SIG-M5 treated with dmso at 0.1 percent for 504 hours (cell line): Measurements from ENCODE around the gene NBEA.
"Not testable (repeated sequence)": the region's sequence is repeated elsewhere in the genome, so short reads cannot be mapped to it uniquely, and the experiment has no call there.

ENCODE experiments used
- DNase-seq: peaks from one replicate; lab custom pipeline; 2025; ENCODE audit not compliant: unreplicated experiment; lab: John Stamatoyannopoulos, UW

NBEA gene

GRCh38 chr13:35367586-35367985 is 425.5 kb downstream of the NBEA start:
- no peak for DNase-seq

DNA sequence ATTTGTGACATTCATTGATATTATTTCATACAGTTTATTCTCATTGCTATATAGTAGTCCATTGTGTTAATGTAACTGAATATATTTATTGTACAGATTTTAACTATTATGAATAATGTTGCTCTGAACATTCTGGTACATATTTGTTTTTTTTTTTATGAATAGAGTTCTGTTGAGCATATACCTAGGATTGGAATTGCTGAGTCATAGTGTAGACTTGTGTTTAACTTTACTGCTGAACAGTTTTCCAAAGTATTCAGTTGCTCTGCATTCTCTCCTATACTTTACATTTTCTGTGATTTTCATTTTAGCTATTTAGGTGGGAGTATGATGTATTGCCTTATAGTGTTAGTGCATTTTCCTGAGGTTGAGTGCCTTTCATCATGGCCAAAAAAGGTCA is 436.9 kb downstream of the NBEA start:
- DNase-seq: no peak

DNA sequence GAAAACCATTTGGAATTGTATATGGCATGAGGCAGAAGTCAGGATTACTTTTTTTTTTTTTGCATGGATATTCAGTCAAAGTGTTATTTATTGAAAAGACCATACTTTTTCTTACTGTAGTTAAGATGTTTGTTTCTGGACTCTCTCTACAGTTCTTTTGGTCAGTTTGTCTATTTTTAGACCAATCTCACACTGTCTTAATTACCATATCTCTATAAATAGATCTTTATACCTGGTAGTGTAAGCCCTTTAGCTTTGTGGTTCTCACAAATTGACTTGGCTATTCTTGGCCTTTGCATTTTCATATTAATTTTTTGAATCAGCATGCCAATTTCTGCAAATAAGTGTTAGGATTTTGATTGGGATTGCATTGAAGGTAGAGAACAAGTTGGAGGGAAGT is 437.6 kb downstream of the NBEA start:
- no peak for DNase-seq

DNA sequence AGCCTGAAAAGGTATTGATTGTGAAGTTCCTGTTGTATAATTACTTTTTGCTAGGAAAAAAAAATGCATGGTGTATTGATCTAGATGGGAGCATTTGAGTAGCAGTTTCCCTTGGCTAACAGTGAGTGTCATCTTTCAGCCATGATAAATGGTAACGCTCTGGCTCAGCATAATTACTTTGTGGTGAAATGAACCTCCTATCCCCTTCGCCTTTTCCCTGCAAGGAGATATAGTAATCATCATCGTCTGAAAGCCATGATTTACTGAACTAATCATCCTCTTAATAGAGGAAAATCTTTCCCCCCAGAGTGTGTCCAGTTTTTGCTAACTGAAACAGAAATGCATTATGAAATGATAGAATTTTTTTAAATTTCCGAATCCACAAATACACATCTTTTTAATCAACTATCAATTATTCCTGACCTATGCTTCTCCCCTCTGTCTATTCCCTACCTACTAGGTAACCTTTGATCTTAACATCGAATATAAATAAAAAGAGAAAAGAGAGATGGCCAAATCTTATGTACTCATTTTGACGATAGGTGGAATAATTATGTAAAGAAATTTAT is 445.7 kb downstream of the NBEA start:
- no peak for DNase-seq

DNA sequence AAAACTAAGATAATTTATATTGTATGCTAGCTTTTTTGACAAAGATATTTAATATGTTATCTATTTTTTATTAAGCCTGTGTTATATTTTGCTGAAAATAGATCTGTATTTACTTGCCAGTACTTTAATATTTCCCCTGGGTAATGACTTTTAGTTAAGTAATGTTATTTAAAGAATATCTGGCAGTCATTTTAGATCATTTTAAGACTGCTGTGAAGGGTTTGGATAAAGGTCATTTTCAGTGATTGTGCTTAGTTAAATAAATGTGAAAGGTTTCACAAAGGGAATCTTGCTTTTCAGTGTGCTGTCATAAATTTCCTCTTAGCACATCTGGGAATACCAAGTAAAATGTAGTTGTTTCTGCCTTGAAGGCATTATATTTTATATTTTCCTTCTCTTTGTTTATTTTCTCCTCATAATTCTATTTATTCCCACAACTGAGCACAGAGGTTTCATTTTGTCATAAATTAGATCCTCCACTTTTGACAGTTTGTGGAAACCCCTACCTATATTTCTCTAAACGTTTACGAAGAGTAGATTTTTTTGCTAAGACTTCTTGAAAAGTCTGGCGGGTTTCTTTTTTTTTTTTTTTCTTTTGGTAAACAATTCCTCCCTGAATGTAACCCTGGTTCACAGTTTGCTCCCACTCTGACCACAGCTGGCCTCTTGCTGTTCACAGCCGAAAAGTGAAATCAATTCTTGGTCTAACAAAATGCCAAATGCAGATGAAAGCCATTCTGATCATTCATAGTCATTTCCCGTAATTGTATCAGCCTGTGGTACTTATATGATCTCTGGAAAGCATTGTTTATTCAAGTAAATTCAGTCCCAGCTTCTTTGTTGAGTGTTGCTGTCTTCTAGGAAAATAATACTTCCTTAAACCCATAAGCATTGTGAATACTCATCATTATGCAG is 446.6 kb downstream of the NBEA start:
- DNase-seq: no peak

DNA sequence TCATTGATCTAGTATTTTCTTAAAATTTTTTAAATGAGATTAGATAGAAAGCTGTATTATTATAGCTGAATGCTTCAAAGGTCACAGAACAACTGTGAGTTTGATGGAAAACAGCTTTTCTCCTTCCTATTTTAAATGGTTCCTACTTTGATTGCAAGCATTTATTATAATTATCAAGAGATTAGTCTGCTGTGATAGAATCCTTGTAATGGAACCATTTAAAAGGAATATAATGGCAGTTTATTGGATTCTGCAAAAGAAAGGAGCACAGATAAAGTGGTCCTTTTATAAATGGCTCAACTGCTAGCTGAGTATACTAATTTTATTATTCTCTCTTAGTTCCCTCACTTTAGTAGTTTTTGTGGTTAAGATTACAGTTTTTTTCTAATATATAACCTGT is 447.5 kb downstream of the NBEA start:
- DNase-seq: no peak

- DNase-seq: no peak
Observed at GRCh38 chr13:35392768-35393167, 450.7 kb downstream of the NBEA start.

- DNase-seq: no peak
Observed at GRCh38 chr13:35393886-35394285, 451.8 kb downstream of the NBEA start.

GRCh38 chr13:35408285-35408684 is 466.2 kb downstream of the NBEA start:
- DNase-seq: not testable (repeated sequence)

- no peak for DNase-seq
Observed at GRCh38 chr13:35411059-35411744, 469.1 kb downstream of the NBEA start.

GRCh38 chr13:35448465-35448864 is 506.4 kb downstream of the NBEA start:
- DNase-seq: no peak

DNA sequence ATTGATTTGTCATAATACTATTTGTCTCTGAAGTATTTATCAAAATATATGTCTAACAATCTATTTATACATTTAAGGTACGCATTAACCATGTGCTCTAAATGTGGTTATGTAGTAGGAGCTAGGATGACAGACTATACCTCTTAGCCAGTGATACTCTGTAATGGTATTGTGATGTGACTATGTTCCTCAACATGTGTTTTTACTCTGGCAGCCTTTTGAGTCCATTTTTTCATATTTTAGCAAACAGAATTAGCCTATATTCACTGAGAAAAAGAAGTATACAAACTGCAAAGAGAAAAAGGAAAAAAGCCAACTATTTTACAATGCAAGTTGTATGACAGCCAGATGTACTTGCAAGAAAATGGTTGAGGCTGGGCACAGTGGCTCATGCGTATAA is 507.8 kb downstream of the NBEA start:
- DNase-seq: no peak

- no peak for DNase-seq
Observed at GRCh38 chr13:35455022-35455421, 513.0 kb downstream of the NBEA start.

DNA sequence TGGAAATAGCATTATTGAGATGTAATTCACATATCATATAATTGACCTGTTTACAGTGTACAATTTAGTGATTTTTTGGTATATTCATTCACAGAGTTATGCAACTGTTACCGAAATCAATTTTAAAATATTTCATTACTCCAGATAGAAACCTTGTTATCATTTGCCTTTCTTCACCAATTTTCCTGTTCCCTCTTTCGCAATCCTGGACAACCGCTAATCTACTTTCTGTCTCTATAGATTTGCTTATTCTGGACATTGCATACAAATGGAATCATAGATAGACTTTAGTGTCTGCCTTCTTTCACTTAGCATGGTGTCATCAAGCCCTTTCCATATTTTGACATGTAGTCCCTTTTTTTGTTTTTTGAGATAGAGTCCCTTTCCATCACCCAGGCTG is 515.2 kb downstream of the NBEA start:
- no peak for DNase-seq

DNA sequence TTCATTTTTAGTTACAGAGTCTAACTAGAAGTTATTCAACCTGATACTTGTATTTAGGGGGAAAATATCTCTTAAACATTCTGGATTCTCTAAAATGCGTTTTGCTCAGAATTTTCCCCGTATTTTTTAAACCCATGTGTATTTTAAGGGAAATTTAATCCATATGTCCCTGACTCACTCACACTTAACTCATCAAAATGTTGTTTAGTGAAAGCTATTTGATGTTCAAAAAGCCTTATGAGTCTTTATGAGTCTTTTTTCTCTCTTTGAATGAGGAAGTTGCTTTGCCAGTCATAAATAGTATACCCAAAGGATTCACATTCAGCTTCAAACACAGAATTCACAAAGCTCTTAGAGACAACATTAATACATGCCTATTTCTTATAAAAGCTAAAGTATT is 518.0 kb downstream of the NBEA start:
- no peak for DNase-seq

GRCh38 chr13:35465371-35465770 is 523.3 kb downstream of the NBEA start:
- DNase-seq: no peak

DNA sequence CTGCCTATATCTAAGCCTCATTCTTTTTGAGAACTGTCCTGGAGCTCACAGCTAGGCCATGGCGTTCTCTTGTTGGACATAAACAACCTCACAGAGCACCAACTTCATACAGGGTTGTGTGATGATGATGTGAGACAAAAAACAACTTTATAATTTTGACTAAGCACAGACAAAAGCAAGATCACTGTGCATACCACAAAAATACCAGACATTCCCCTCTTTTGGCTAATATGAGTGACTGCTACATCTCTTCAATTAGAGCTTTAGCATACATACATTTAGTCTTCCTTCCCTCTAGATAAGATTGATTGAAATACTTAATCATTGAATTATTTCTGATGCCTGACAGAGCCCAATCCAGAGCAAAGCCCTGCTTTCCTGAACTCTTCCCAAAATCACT is 526.1 kb downstream of the NBEA start:
- DNase-seq: no peak

GRCh38 chr13:35469806-35470525 is 527.9 kb downstream of the NBEA start:
- DNase-seq: no peak

GRCh38 chr13:35470671-35471661 is 528.9 kb downstream of the NBEA start:
- no peak for DNase-seq

DNA sequence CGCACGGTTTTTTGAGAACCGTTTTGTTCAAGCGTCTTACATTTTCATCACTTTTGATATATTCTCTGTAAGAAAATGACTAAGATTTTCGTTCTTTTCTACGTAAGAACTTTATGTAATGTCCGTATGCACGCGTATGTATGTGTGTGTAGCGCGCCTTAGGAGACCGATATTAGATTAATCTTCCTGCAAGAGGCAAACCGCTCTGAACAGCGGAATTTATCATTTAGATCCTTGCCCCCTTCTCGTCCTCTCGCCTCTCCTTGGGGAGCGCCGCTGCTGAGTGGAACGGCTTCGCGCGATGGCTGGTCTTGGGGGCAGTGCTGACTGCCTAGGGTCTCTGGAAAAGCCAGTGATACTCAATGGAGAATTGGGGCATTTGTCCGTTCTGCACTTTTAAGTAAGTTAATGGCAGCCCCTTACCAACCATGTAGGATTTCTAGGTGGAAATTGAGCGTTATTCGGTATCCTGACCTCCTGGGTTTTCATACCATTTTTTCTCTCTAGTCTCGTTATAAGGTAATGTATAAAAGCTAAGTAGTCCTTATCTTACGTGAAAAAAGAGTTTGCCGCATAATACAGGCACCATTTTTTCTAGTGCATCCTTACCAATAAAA is 529.7 kb downstream of the NBEA start:
- DNase-seq: no peak
